Keratinocyte (primary cell): ENCODE data around the gene PRRT2. TPM values are rescaled to one million over a fixed set of nuclear protein-coding genes. Genes with fewer than 3 reads are reported as not detected.

Source experiments
- DNase-seq: peaks from one replicate; pipeline ENCODE4 v3.0.0-alpha.2; 2011; ENCODE audit warnings: low read depth, missing footprints, low spot score
- FAIRE-seq: peaks from 2 replicates; lab custom pipeline; 2011; peaks lifted over from hg19 to GRCh38; lab: Jason Lieb, UNC
- H2AFZ ChIP-seq: 2 replicates; pipeline ENCODE4 v1.6.0; 2012; ENCODE audit warnings: low read length, control low read depth, inconsistent platforms; ENCODE audit not compliant: control insufficient read depth
- H3K27ac ChIP-seq: 2 replicates; pipeline ENCODE4 v1.5.1; 2011; ENCODE audit warnings: low read length; ENCODE audit not compliant: control insufficient read depth, insufficient read depth
- H3K27me3 ChIP-seq: 3 replicates; pipeline ENCODE4 v1.6.0; 2011; ENCODE audit warnings: low read length; ENCODE audit not compliant: control insufficient read depth, insufficient read depth; ENCODE audit errors: extremely low read depth
- H3K36me3 ChIP-seq, 2 experiments: 2 replicates in 1 of 2; 3 replicates in 1 of 2; pipeline ENCODE4 v1.5.1; 2011; ENCODE audit warnings: low read length in 2 of 2, mild to moderate bottlenecking in 1 of 2; ENCODE audit not compliant: control insufficient read depth in 2 of 2, insufficient read depth in 2 of 2; ENCODE audit errors: extremely low read depth in 1 of 2
- H3K4me1 ChIP-seq: 3 replicates; pipeline ENCODE4 v1.5.1; 2011; ENCODE audit warnings: low read length; ENCODE audit not compliant: control insufficient read depth, insufficient read depth; ENCODE audit errors: extremely low read depth
- H3K4me2 ChIP-seq: 3 replicates; pipeline ENCODE4 v1.6.0; 2011; ENCODE audit warnings: low read depth, low read length; ENCODE audit not compliant: control insufficient read depth, insufficient read depth; ENCODE audit errors: extremely low read depth
- H3K4me3 ChIP-seq, 3 experiments: fragments of 200-600 bp in 1 of 3; sonication (generic) in 1 of 3; 2 replicates in 2 of 3; 3 replicates in 1 of 3; pipeline ENCODE4 v1.5.1; 2011 to 2016; ENCODE audit warnings: low read length in 3 of 3, mild to moderate bottlenecking in 3 of 3, control low read depth in 2 of 3, inconsistent platforms in 1 of 3, low read depth in 1 of 3, mixed read lengths in 1 of 3, mixed run types in 1 of 3, moderate library complexity in 1 of 3; ENCODE audit not compliant: control insufficient read depth in 2 of 3, insufficient read depth in 2 of 3; ENCODE audit errors: extremely low read depth in 1 of 3
- H3K79me2 ChIP-seq: 2 replicates; pipeline ENCODE4 v1.6.0; 2012; ENCODE audit warnings: low read length; ENCODE audit not compliant: control insufficient read depth, insufficient read depth
- H3K9ac ChIP-seq: 3 replicates; pipeline ENCODE4 v1.6.0; 2011; ENCODE audit warnings: low read length; ENCODE audit not compliant: control insufficient read depth, insufficient read depth; ENCODE audit errors: extremely low read depth
- H3K9me1 ChIP-seq: 3 replicates; pipeline ENCODE4 v1.6.0; 2011; ENCODE audit warnings: low read length; ENCODE audit not compliant: control insufficient read depth, insufficient read depth; ENCODE audit errors: extremely low read depth
- H3K9me3 ChIP-seq: 2 replicates; pipeline ENCODE4 v1.5.1; 2012; ENCODE audit warnings: low read depth, low read length; ENCODE audit not compliant: control insufficient read depth
- H4K20me1 ChIP-seq: 3 replicates; pipeline ENCODE4 v1.6.0; 2011; ENCODE audit warnings: low read length; ENCODE audit not compliant: control insufficient read depth, insufficient read depth; ENCODE audit errors: extremely low read depth
- EZH2 ChIP-seq: IDR thresholded peaks from one replicate; pipeline ENCODE4 v1.6.1; 2012; ENCODE audit warnings: inconsistent platforms, mild to moderate bottlenecking, low read length, moderate library complexity
- dilution Hi-C: fragments of 300-500 bp; cut with MboI; formaldehyde crosslinking; loops from one replicate; pipeline ENCODE4 v1.7.0; 2020; ENCODE audit warnings: low sequenced_read_pairs; ENCODE audit not compliant: extremely low pct_ligation_motif_present
- polyA plus RNA-seq, 5 experiments: library from polyadenylated mRNA; depleted of rRNA in 3 of 5; stranded (reverse) in 3 of 5; stranded (forward) in 1 of 5; unstranded in 1 of 5; fragments of >200 nt; gene quantifications; 1 replicate in 1 of 5; 2 replicates in 3 of 5; 3 replicates in 1 of 5; pipeline versions ENCODE4 v1.2.1 to v1.2.3, GENCODE V29; 2011 to 2012; ENCODE audit warnings: missing spikeins in 2 of 5, low read depth in 1 of 5, low replicate concordance in 1 of 5
- TF ChIP-seq, protein P1 (sequence below), 3 experiments: IDR thresholded peaks in 1 of 3; conservative IDR thresholded peaks in 1 of 3; optimal IDR thresholded peaks in 1 of 3; 2 replicates in 2 of 3; 3 replicates in 1 of 3; pipeline versions ENCODE3 to v1.5.1; 2011; ENCODE audit warnings: low read length in 3 of 3, mild to moderate bottlenecking in 3 of 3, moderate library complexity in 2 of 3, control low read depth in 1 of 3, inconsistent platforms in 1 of 3; ENCODE audit not compliant: insufficient read depth in 2 of 3; ENCODE audit errors: extremely low read depth in 1 of 3

PRRT2 gene
- polyA plus RNA-seq, 1 donor (not counting 4 experiments of a cell fraction or from before 2014, with no cell fraction given), result not detected

GRCh38 chr16:29816694-29817441 lies 4.9 kb downstream of the PRRT2 start:
- Histone ChIP-seq H3K9me1 (no peaks in the 10 kb centered on the region), H3K9ac (peak overlapping the region; percentile 88), H3K4me1 (peaks cover 39% of the 10 kb centered on the region), H2AFZ (peak overlapping the region; percentile 73), H3K36me3 (peaks cover 0 to 10% of the 10 kb centered on the region in 2 experiments), H3K79me2 (peaks cover 33% of the 10 kb centered on the region), H3K27ac (peak overlapping the region; percentile 83), H3K9me3 (no peaks in the 10 kb centered on the region), H3K4me3 (peak overlapping the region; percentile 81 to 88 (median 87)), H3K4me2 (peak overlapping the region; percentile 84), H3K27me3 (peaks cover 11% of the 10 kb centered on the region), H4K20me1 (no peaks in the 10 kb centered on the region)
- FAIRE-seq (peak; percentile 43), DNase-seq (no peak)
- dilution Hi-C loops, result no loop called here
- no peak for TF ChIP-seq EZH2
- TF ChIP-seq, protein P1, sequence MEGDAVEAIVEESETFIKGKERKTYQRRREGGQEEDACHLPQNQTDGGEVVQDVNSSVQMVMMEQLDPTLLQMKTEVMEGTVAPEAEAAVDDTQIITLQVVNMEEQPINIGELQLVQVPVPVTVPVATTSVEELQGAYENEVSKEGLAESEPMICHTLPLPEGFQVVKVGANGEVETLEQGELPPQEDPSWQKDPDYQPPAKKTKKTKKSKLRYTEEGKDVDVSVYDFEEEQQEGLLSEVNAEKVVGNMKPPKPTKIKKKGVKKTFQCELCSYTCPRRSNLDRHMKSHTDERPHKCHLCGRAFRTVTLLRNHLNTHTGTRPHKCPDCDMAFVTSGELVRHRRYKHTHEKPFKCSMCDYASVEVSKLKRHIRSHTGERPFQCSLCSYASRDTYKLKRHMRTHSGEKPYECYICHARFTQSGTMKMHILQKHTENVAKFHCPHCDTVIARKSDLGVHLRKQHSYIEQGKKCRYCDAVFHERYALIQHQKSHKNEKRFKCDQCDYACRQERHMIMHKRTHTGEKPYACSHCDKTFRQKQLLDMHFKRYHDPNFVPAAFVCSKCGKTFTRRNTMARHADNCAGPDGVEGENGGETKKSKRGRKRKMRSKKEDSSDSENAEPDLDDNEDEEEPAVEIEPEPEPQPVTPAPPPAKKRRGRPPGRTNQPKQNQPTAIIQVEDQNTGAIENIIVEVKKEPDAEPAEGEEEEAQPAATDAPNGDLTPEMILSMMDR (optimal IDR thresholded peaks at IDR 0.05 in 1 of 3, IDR thresholded peaks at IDR 0.05 in 1 of 3, conservative IDR thresholded peaks at IDR 0.05 in 1 of 3; ENCODE audit: extremely low read depth in 1 of 3, insufficient read depth in 2 of 3, low read length in 3 of 3), result peak in 1 of 3 experiments; percentile 36

DNA sequence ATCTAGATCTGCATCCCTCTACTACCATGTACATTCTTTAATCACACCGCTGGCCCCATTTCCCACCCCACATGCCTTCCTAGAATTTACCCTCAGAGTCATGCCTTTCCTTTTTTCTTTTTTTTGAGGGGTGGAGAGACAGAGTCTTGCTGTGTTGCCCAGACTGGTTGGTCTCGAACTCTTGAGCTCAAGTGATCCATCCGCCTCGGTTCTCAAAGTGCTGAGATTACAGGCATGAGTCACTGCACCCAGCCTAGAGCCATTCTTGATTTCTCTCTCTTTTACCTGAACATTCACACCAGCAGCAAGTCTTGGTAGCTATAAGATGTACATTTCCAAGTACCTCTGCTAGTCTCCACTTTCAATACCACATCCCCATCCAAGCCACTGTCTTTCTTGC lies 6.1 kb downstream of the PRRT2 start:
- Histone ChIP-seq H2AFZ (no peak overlapping the region), H3K79me2 (peaks cover 44% of the 10 kb centered on the region), H3K27me3 (peaks cover under 1% of the 10 kb centered on the region), H3K9me3 (no peaks in the 10 kb centered on the region), H4K20me1 (no peaks in the 10 kb centered on the region), H3K4me3 (no peak overlapping the region), H3K27ac (no peak overlapping the region), H3K9me1 (no peaks in the 10 kb centered on the region), H3K4me2 (peak overlapping the region; percentile 6), H3K4me1 (peaks cover 48% of the 10 kb centered on the region), H3K36me3 (peaks cover 0 to 10% of the 10 kb centered on the region in 2 experiments), H3K9ac (no peak overlapping the region)
- no peak for FAIRE-seq
- dilution Hi-C loops, result no loop called here
- no peak for TF ChIP-seq EZH2
- TF ChIP-seq, protein P1 (optimal IDR thresholded peaks at IDR 0.05 in 1 of 3, IDR thresholded peaks at IDR 0.05 in 1 of 3, conservative IDR thresholded peaks at IDR 0.05 in 1 of 3; ENCODE audit: extremely low read depth in 1 of 3, insufficient read depth in 2 of 3, low read length in 3 of 3), result no peak
- DNase-seq, result no peak
